ENCODE results near the gene LSP1. TPM values are rescaled to one million over a fixed set of nuclear protein-coding genes. Genes with fewer than 3 reads are reported as not detected.
A peak's percentile ranks its signal among the peaks of the same experiment; 100 is the strongest.

The LSP1 gene
- total RNA-seq, 1 donor from 2014 or later, result not detected

GRCh38 chr11:1848640-1849430, 4.0 kb upstream of the LSP1 start:
- no peak for DNase-seq (ENCODE audit: low read depth in 2 of 2)

- DNase-seq (ENCODE audit: low read depth in 2 of 2), result no peak
Measured at GRCh38 chr11:1851468-1852180, 1.3 kb upstream of the LSP1 start.

GRCh38 chr11:1852271-1852876, 510 bp upstream of the LSP1 start:
- no peak for DNase-seq (ENCODE audit: low read depth in 2 of 2)

- DNase-seq (ENCODE audit: low read depth in 2 of 2), result no peak
Measured at GRCh38 chr11:1853376-1854131, 670 bp downstream of the LSP1 start.

- no peak for DNase-seq (ENCODE audit: low read depth in 2 of 2)
Measured at GRCh38 chr11:1854132-1854948, 1.5 kb downstream of the LSP1 start.

DNA sequence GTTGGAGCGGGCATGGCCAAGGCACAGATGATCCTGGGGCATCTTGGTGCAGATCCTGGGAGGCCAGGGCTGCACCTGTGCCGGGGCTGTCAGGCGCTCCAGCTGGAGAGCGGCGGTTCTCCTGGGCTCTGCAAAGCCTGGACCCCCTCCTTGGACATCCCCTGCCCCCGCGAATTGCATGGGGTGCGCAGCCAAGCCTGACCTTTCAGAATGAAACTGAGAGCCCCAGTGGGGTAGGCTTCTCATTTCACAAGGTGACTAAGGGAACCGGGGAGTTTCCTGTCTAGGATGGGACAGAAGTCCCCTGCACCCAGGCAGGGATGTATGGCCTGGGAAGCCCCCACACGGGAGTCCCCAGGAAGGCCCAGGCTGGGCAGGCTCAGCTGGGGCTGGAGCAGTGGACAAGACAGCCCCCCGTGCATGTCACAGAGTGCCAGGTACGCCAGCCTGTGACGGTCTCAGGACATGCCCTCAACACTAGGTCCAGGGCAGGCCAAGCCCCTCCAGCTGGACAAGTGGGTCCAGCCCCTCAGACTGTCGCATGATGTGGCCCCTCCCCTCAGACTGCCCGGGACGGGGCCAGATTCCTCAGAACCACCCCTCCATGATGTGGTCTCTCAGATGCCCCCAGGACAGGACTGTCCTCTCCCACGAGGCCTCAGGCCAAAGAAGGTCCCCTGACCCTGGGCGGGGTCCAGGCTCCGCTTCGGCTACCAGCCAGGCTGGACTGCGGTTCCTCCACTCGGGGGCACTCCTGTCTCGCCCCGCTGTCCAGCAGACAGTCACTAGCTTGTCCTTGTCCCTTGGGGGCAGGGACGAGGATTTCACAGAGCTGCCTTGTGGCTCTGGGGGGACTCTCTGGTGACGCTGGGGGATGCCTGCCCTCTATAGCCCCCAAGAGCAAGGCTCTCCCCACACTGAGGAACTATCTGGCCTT, 2.3 kb downstream of the LSP1 start:
- no peak for DNase-seq (ENCODE audit: low read depth in 2 of 2)

DNA sequence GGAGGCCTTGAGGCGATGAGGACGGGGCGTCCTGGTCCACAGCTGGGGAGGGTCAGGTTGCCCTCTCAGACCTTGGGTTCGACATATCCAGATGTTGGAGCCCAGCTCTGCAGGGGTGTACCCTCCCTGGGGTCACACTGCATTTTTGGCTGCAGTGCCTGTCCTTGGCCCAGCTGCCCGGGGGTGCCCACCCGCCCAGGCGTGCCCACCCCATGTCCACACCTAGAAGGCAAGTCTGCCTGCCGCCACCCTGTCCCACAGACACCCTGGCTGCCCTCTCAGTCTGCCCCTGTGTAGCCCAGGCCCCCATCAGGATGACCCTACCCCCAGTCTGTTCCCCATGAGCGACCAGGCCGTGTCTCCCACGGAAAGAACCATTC, 3.0 kb downstream of the LSP1 start:
- DNase-seq (ENCODE audit: low read depth in 2 of 2), result no peak

DNA sequence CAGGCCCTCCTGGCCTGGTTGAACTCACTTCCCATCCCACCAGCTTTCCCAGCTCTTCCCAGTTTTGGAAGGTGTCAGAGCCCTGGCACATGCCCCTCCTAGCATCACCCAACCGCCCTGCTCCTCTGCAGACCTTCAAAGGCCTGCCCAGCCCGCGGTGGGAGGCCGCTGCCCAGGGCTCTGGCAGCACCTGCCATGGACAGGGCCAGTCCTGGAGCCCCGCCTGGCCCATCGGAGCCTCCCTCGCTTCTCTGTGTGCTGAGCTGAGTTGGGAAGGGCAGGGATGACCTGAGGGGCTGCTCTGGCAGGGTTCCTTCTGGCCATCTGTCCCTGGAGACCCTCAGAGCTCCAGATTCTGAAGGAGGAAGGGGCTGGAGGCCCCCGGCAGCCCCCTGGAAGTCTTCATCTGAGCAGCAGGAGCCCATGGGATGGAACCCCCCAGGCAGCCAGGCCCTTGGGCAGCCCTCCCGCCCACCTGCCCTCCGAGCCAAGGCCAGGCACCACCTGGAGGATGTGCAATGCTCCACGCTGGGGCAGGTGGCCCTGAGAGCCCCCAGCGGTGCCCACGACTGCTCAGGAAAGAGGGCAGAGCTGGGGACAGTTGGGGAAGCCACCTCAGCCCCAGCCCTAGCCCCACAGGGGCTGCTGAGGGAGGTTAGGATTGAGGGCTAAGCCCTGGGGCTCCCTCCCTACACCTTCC, 3.6 kb downstream of the LSP1 start:
- DNase-seq (ENCODE audit: low read depth in 2 of 2), result no peak

GRCh38 chr11:1857064-1857463, 4.2 kb downstream of the LSP1 start:
- DNase-seq (ENCODE audit: low read depth in 2 of 2), result no peak

GRCh38 chr11:1858154-1858553, 5.3 kb downstream of the LSP1 start:
- DNase-seq (ENCODE audit: low read depth in 2 of 2), result no peak

DNA sequence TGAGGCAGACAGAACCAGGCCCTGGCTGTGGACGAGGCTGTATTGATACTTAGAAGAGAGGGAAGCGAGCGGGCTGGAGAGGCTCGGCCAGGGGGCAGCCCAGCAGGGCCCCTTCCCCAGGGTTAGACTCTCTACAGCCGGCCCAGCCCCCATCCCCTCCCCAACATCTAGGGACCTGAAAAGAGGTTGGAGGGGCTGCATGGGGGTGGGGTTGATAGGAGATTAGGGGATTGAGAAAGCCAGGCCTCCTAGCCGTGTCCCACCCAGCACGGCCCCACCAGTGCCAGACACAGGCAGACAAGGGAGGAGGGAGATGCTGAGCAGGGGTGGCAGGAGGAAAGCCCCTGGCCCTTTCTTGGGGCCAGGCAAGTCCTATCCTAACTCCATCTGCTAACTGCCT, 5.7 kb downstream of the LSP1 start:
- no peak for DNase-seq (ENCODE audit: low read depth in 2 of 2)

- DNase-seq (ENCODE audit: low read depth in 2 of 2), result no peak
Measured at GRCh38 chr11:1859004-1859403, 6.1 kb downstream of the LSP1 start.

GRCh38 chr11:1860108-1860507, 7.2 kb downstream of the LSP1 start:
- no peak for DNase-seq (ENCODE audit: low read depth in 2 of 2)

GRCh38 chr11:1861435-1862411, 8.8 kb downstream of the LSP1 start:
- DNase-seq (ENCODE audit: low read depth in 2 of 2), result no peak

DNA sequence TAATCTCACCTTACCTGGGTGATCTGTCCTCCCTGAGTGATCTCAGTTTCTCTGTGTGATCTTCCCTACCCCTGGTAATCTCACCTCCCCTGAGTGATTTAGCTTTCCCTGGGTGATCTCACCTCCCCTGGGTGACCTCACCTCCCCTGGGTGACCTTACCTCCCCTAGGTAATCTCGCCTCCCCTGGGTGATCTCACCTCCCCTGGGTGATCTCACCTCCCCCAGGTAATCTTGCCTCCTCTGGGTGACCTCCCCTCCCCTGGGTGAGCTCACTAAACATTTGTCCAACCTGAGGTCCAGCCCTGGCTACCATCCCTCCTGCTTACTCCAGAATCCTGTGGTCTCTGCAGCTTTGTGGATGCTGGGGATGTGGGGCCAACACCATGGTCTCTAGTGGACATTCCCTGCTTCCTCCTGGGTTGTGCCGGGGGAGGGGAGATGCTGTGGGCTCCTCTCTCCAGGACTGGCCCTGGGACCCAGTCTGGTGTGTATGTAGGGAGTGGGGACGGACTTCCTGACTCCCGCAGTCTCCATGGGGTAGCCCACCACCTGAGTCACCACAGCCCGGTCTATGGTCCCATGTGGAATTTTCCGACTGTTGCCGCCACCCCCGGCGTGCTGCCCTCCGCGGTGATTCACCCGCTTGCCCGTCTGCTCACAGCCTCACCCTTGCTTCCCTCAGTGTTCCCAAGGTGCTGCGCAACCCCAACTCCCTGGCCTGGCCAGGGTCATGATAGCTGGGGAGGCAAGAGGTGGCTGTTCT, 9.9 kb downstream of the LSP1 start:
- peak; percentile 46 to 52 for DNase-seq (ENCODE audit: low read depth in 2 of 2)

- peak; percentile 89 to 92 for DNase-seq (ENCODE audit: low read depth in 2 of 2)
Measured at GRCh38 chr11:1863352-1864216, 10.7 kb downstream of the LSP1 start.
